Epidermal melanocyte (primary cell): ENCODE measurements around the gene NGLY1.

Source experiments
- DNase-seq: peaks from one replicate; pipeline ENCODE4 v3.0.0; 2011; ENCODE audit warnings: low spot score; ENCODE audit not compliant: insufficient read length

The NGLY1 gene

GRCh38 chr3:25708036-25708435, 75.2 kb downstream of the NGLY1 start:
- no peak for DNase-seq

- no peak for DNase-seq
These were observed 75.8 kb downstream of the NGLY1 start for GRCh38 chr3:25707268-25707926.

GRCh38 chr3:25706213-25706612, 77.0 kb downstream of the NGLY1 start:
- DNase-seq, result no peak

GRCh38 chr3:25697553-25697952, 85.7 kb downstream of the NGLY1 start:
- no peak for DNase-seq

GRCh38 chr3:25695731-25696420, 87.4 kb downstream of the NGLY1 start:
- DNase-seq, result no peak

GRCh38 chr3:25693238-25693637, 90.0 kb downstream of the NGLY1 start:
- no peak for DNase-seq

GRCh38 chr3:25692341-25692740, 90.9 kb downstream of the NGLY1 start:
- no peak for DNase-seq

GRCh38 chr3:25690768-25691533, 92.3 kb downstream of the NGLY1 start:
- no peak for DNase-seq

GRCh38 chr3:25689226-25689625, 94.0 kb downstream of the NGLY1 start:
- no peak for DNase-seq

- no peak for DNase-seq
These were observed 95.5 kb downstream of the NGLY1 start for GRCh38 chr3:25687742-25688141.

GRCh38 chr3:25686766-25687165, 96.5 kb downstream of the NGLY1 start:
- DNase-seq, result no peak

- no peak for DNase-seq
These were observed 99.4 kb downstream of the NGLY1 start for GRCh38 chr3:25683882-25684281.

- DNase-seq, result no peak
These were observed 99.8 kb downstream of the NGLY1 start for GRCh38 chr3:25683410-25683809.

GRCh38 chr3:25679642-25680302, 103.5 kb downstream of the NGLY1 start:
- no peak for DNase-seq

- DNase-seq, result no peak
These were observed 104.1 kb downstream of the NGLY1 start for GRCh38 chr3:25679166-25679565.

GRCh38 chr3:25678581-25678980, 104.7 kb downstream of the NGLY1 start:
- no peak for DNase-seq

GRCh38 chr3:25677121-25677520, 106.1 kb downstream of the NGLY1 start:
- no peak for DNase-seq

- no peak for DNase-seq
These were observed 108.6 kb downstream of the NGLY1 start for GRCh38 chr3:25674670-25675069.

GRCh38 chr3:25673738-25674298, 109.4 kb downstream of the NGLY1 start:
- DNase-seq, result no peak
